ENCODE data around the gene LRRC38. TPM values are rescaled to one million over a fixed set of nuclear protein-coding genes. Genes with fewer than 3 reads are reported as not detected.
A peak's percentile ranks its signal among the peaks of the same experiment; 100 is the strongest.

Gene LRRC38
- total RNA-seq, 2 experiments from 2014 or later: not detected

DNA sequence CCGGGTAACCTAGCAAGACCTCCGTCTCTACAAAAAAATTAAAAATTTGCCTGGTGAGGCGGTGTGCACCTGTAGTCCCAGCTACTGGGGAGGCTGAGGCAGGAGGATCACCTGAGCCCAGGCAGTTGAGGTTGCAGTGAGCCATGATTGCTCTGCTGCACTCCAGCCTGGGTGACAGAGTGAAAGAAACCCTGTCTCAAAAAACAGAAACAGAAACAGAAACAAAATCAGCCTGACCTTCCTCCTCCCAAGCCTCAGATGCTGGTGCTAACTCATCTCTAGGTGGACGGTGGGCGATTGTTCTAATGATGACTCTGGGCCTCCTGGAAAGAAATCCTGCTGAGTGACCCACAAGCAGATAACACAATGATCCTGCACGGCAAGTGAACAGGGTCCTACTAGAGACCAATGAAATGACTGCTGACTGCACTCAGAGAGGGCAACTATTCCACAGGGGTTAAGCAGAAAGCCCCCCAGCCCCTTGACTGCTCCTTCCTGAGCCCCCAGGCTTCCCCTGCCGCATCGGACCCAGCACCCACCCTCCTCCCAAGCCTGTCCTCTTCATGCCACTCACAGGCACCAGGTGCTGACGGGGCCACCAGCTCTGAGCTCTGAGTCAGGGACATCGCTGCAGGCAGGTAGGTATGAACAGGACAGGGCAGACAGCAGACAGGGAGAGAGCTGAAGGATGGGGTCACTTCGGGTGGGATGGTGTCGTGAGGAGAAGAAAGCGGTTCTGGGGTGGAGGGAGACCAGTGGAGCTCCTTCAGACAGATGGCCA is 27.8 kb upstream of the LRRC38 start:
- Mint-ChIP-seq H3K27me3 (ENCODE audit: low read depth) (peaks cover 7% of the 10 kb centered on the region), H3K9me3 (no peaks in the 10 kb centered on the region), H3K4me1 (ENCODE audit: low read depth) (no peaks in the 10 kb centered on the region), H3K36me3 (ENCODE audit: low read depth) (no peaks in the 10 kb centered on the region), H3K4me3 (no peak overlapping the region), H3K27ac (no peak overlapping the region)
- CTCF ChIA-PET: no interaction called here
- intact Hi-C loops (cut with micrococcal nuclease): no loop called here
- no peak for DNase-seq

DNA sequence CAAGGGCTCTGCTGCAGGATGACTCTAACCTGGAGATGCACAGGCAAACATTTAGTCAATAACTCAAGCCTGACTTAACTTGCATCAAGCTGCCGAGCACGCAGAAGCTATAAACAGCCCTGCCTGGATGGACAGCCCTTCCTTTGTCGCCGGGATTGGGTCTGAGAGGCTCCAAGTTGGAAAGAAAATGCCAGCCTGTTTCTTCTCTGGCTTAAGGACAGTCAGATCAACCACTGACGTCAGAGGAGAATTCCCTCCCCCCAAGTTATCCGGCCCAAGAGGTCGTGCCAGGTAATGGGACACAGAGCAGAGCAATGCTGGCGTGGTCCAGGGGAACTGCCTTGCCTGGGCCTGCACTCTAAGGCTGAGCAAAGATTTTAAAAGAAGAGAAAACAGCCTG is 27.1 kb upstream of the LRRC38 start:
- intact Hi-C loops (cut with micrococcal nuclease): no loop called here
- Mint-ChIP-seq H3K27ac (no peak overlapping the region), H3K9me3 (no peaks in the 10 kb centered on the region), H3K36me3 (ENCODE audit: low read depth) (no peaks in the 10 kb centered on the region), H3K4me3 (no peak overlapping the region), H3K4me1 (ENCODE audit: low read depth) (no peaks in the 10 kb centered on the region), H3K27me3 (ENCODE audit: low read depth) (peaks cover 3% of the 10 kb centered on the region)
- CTCF ChIA-PET: no interaction called here
- no peak for DNase-seq

DNA sequence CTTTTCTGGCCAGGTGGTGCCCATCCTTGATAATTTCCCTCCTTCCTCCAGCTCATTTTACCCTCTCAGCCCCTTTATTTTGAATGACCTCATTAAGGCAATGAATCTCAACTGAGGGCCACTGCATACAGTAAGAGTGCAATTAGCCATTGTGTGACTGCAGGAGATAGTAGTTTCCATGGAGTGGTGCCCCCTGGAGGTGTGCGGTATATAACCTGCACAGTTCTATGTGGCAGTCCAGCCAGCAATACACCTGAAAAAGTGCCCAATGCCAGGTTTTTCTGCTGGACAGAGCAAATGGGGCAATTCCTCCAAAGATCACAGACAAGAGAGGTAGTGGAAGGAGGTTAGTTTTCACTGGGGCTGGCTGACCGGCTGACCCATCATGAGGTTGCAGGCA is 25.9 kb upstream of the LRRC38 start:
- H3K4me1 Mint-ChIP-seq (ENCODE audit: low read depth): no peaks in the 10 kb centered on the region
- no peak overlapping the region for H3K27ac Mint-ChIP-seq
- DNase-seq: no peak
- intact Hi-C loops (cut with micrococcal nuclease): no loop called here
- H3K4me3 Mint-ChIP-seq: no peak overlapping the region
- H3K9me3 Mint-ChIP-seq: no peaks in the 10 kb centered on the region
- no peaks in the 10 kb centered on the region for H3K36me3 Mint-ChIP-seq (ENCODE audit: low read depth)
- peaks cover 2% of the 10 kb centered on the region for H3K27me3 Mint-ChIP-seq (ENCODE audit: low read depth)
- CTCF ChIA-PET: no interaction called here

DNA sequence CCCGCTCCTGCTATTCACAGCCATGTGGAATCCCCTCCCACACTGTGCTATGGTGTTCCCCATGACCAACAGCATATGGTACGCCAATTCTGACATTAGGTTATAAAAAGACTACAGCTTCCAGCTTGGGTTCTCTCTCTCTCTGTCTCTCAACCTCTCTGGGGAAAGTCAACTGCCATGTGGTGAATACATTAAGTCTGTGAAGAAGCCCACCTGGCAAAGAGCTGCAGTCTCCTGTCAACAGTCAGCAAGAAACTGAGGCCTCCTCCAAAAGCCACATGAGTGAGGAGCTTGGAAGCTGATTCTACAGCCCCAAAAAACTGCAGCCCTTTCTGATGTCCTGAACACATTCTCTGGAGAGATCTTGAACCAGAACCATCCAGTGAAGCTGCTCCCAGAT is 25.0 kb upstream of the LRRC38 start:
- H3K9me3 Mint-ChIP-seq: no peaks in the 10 kb centered on the region
- intact Hi-C loops (cut with micrococcal nuclease): no loop called here
- CTCF ChIA-PET: interaction anchor here (0.6 kb wide), 1 partner anchor 164 kb away, joined by 3 read pairs; no protein-coding TSS in a partner anchor
- H3K4me3 Mint-ChIP-seq: no peak overlapping the region
- no peak for DNase-seq
- no peak overlapping the region for H3K27ac Mint-ChIP-seq
- H3K27me3 Mint-ChIP-seq (ENCODE audit: low read depth): peaks cover 2% of the 10 kb centered on the region
- H3K36me3 Mint-ChIP-seq (ENCODE audit: low read depth): no peaks in the 10 kb centered on the region
- no peaks in the 10 kb centered on the region for H3K4me1 Mint-ChIP-seq (ENCODE audit: low read depth)

DNA sequence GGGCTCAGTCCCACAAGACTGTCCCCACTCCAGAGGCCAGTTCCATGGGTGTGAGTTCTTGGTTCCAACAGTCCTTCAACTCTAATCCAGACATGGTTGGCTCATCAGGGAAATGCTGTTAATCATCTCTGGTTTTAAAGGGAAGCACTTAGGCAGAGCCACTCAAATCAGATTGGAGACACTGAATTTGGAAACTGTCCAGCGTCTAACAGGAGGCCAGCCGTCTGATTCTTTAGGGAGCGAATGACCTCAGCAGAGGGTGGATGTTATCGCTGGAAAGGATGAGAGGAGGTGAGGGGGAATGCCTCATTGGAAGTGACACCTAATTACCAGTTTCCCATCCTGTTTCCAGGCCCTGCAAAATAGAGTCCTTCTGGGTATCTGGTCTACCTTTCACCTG is 22.8 kb upstream of the LRRC38 start:
- intact Hi-C loops (cut with micrococcal nuclease): no loop called here
- H3K36me3 Mint-ChIP-seq (ENCODE audit: low read depth): no peaks in the 10 kb centered on the region

DNA sequence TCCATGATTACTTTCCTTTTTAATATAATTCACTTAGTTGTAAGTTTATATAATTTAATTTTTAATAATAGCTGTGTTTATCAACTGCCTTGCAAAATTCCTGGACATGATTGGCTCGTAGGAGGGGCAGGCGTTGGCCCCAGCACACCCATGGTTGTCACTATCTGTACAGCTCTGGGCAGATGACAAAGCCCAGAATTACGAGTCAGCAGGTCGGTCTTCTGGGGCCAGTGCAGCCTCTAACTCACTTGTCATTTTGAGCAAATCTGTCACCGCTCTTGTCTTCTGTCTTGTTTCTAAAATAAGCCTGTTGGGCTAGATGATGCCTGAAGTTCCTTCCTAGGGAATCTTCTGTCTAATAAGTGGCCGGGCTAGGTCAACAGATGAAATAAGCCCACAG is 21.4 kb upstream of the LRRC38 start:
- H3K27me3 Mint-ChIP-seq (ENCODE audit: low read depth): no peaks in the 10 kb centered on the region
- H3K4me3 Mint-ChIP-seq: no peak overlapping the region
- H3K4me1 Mint-ChIP-seq (ENCODE audit: low read depth): peaks cover 2% of the 10 kb centered on the region
- CTCF ChIA-PET: no interaction called here
- intact Hi-C loops (cut with micrococcal nuclease): no loop called here
- H3K27ac Mint-ChIP-seq: no peak overlapping the region
- no peaks in the 10 kb centered on the region for H3K9me3 Mint-ChIP-seq
- DNase-seq: no peak
- H3K36me3 Mint-ChIP-seq (ENCODE audit: low read depth): no peaks in the 10 kb centered on the region

More for the DNA sequence above, 22.8 kb upstream of the LRRC38 start:
- Mint-ChIP-seq H3K27me3 (ENCODE audit: low read depth) (no peaks in the 10 kb centered on the region), H3K4me3 (no peak overlapping the region), H3K4me1 (ENCODE audit: low read depth) (no peaks in the 10 kb centered on the region), H3K27ac (no peak overlapping the region), H3K9me3 (no peaks in the 10 kb centered on the region)
- no peak for DNase-seq
- CTCF ChIA-PET: no interaction called here

DNA sequence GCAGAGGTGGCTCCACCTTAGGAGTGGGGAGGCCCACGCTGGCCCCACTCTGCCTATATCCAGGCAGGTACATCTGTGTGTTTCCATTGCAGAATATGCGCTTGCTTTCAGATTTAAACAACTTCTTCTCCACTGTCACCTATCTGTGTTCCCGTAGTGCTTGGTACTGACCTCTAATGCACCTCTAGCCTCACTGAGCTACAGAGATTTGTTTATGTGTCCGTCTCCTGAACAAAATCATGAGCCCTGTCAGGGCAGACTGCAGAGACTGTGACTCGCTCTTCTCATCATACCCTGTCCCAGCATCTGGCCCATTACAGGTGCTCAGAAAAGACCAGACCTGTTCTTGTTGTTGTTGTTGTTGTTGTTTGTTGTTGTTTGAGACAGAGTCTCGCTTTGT is 14.5 kb upstream of the LRRC38 start:
- peaks cover 2% of the 10 kb centered on the region for H3K4me1 Mint-ChIP-seq (ENCODE audit: low read depth)
- H3K4me3 Mint-ChIP-seq: no peak overlapping the region
- H3K9me3 Mint-ChIP-seq: no peaks in the 10 kb centered on the region

DNA sequence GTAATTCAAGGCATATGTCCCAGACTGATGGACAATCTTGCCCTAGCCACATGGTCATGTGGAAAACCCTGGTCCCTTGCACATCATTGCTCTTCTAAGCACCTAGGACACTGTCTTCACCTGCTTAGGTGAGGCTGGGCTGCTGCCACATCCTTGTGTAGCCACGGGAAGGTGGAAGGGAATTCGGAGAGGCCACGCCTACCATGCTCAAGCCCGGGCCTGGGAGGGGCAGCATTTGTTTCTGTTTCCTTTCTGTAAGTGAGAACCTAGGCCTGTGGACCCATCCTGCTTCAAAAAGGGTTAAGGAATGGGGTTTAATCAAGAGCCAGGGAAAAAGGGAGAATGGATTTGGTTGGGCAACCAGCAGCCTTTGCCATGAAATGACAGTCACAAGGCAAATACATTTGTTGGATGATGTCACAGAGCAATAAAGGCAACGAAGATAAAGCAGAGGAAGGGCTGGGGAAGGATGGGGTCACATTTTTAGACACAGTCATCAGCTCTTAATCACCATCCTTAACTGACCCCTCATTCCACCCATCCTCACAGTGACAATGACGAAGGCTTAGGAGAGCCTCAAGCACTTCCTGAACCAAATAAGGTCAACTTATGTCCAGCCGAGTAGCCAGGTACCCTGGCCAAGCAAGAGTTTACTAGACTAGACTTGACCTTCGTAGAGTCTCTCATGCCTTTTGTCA is 10.1 kb upstream of the LRRC38 start:
- Mint-ChIP-seq H3K36me3 (ENCODE audit: low read depth) (no peaks in the 10 kb centered on the region), H3K9me3 (peaks cover 2% of the 10 kb centered on the region), H3K4me3 (no peak overlapping the region), H3K4me1 (ENCODE audit: low read depth) (no peaks in the 10 kb centered on the region), H3K27ac (no peak overlapping the region), H3K27me3 (ENCODE audit: low read depth) (peaks cover 6% of the 10 kb centered on the region)
- intact Hi-C loops (cut with micrococcal nuclease): no loop called here
- DNase-seq: no peak
- CTCF ChIA-PET: no interaction called here

More for the DNA sequence above, 14.5 kb upstream of the LRRC38 start:
- no peaks in the 10 kb centered on the region for H3K36me3 Mint-ChIP-seq (ENCODE audit: low read depth)
- intact Hi-C loops (cut with micrococcal nuclease): no loop called here
- peaks cover 2% of the 10 kb centered on the region for H3K27me3 Mint-ChIP-seq (ENCODE audit: low read depth)
- CTCF ChIA-PET: no interaction called here
- no peak for DNase-seq
- no peak overlapping the region for H3K27ac Mint-ChIP-seq

DNA sequence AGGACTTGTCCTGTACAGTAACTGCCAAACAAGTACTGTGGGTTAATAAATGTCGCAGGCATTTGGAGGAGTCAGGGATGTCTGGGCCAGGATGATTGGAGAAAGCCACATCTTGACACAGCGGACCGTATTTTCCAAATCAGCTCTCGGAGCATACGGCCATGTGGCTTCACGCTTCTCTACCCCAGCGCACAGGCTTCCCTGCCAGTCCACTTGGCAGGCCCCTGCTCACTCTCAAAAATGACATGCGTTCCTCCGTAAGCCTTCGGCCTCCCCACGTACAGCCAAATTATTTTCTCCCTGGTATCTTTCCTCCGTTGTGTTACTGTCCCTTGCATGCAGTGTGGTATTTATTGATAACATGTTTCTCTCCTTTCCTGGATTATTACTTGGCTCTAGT is 7.2 kb upstream of the LRRC38 start:
- H3K4me1 Mint-ChIP-seq (ENCODE audit: low read depth): no peaks in the 10 kb centered on the region
- H3K36me3 Mint-ChIP-seq (ENCODE audit: low read depth): no peaks in the 10 kb centered on the region
- H3K4me3 Mint-ChIP-seq: no peak overlapping the region
- CTCF ChIA-PET: no interaction called here
- H3K27ac Mint-ChIP-seq: no peak overlapping the region
- DNase-seq: no peak
- peaks cover 2% of the 10 kb centered on the region for H3K9me3 Mint-ChIP-seq
- H3K27me3 Mint-ChIP-seq (ENCODE audit: low read depth): peaks cover 16% of the 10 kb centered on the region
- intact Hi-C loops (cut with micrococcal nuclease): no loop called here

DNA sequence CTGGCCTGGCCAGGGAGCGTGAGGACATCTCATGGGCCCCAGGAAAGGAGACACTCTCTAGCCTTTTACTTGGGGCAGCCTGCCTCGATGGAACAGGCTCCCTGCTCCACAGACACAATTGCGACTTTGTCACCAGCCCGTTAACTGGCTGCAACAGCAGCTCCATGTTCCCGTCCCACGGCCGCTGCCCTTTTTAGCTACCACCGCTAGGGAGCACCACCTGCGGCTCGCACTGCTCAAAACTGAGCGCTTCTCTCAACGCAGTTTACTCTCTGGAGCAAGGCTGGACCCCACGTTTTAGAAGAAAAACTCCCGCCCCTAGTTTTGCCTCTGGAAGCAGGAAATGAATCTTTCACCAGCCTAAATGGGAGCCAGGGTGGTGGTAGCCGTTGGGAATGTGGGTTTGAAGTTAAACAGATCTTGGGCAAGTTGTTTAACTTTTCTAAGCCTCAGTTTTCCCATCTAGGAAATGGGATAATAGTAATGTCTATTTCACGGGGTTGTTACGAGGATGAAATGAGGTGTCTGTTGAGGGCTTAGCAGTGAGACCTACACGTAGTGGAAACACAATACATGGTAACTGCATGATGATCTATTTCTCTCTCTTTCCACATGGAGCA is 3.5 kb upstream of the LRRC38 start:
- H3K27ac Mint-ChIP-seq: no peak overlapping the region

DNA sequence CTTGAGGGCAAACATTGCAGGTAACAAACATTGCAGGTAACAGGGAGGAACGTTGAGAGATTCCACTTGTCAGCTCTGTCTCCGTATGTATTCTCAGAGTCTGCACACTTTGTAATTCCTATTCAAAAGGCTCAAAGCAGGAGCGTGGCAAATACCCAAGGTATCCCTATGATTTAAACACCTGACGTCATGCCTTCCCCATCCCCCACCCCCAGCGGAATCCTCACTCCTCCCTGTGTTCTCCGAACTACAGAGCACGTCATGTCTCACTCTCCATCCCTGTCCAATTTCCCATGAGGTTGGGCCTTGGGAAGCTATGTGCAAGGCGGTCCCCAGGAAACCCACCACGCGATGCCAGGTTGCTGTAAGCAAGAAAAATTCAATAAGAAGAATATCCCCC is 2.8 kb upstream of the LRRC38 start:
- intact Hi-C loops (cut with micrococcal nuclease): no loop called here
- H3K27ac Mint-ChIP-seq: no peak overlapping the region

More for the DNA sequence above, 3.5 kb upstream of the LRRC38 start:
- Mint-ChIP-seq H3K36me3 (ENCODE audit: low read depth) (no peaks in the 10 kb centered on the region), H3K27me3 (ENCODE audit: low read depth) (peaks cover 34% of the 10 kb centered on the region), H3K4me1 (ENCODE audit: low read depth) (no peaks in the 10 kb centered on the region), H3K4me3 (no peak overlapping the region), H3K9me3 (peaks cover 2% of the 10 kb centered on the region)
- intact Hi-C loops (cut with micrococcal nuclease): no loop called here
- CTCF ChIA-PET: interaction anchor here (0.6 kb wide), 1 partner anchor 451 kb away, joined by 3 read pairs; no protein-coding TSS in a partner anchor
- peak; percentile 29 for DNase-seq

DNA sequence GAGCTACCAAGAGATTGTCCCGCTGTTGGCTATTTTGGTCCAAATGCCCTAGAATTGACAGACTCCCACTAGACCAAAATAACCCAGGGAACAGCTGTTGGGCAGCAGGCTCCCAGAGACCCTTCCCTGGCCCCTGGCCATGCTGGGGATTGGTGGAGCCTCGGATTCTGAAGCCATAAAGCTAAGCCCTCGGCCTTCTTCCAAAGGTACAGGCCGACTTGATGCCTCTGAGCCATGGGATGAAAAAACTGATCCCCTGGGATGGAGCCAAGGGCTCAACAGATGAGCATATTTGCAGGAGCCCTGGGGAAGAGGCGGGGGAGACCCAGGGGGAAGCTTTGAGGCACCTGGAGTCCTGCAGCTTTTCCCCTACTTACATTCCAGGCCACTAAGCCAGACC is 1.0 kb upstream of the LRRC38 start:
- no peak for DNase-seq
- H3K27me3 Mint-ChIP-seq (ENCODE audit: low read depth): peaks cover 43% of the 10 kb centered on the region
- H3K4me3 Mint-ChIP-seq: no peak overlapping the region
- intact Hi-C loops (cut with micrococcal nuclease): no loop called here
- CTCF ChIA-PET: interaction anchor here (0.5 kb wide), 1 partner anchor 111 kb away, joined by 3 read pairs; no protein-coding TSS in a partner anchor
- H3K27ac Mint-ChIP-seq: no peak overlapping the region
- H3K36me3 Mint-ChIP-seq (ENCODE audit: low read depth): no peaks in the 10 kb centered on the region
- H3K9me3 Mint-ChIP-seq: peaks cover 2% of the 10 kb centered on the region
- no peaks in the 10 kb centered on the region for H3K4me1 Mint-ChIP-seq (ENCODE audit: low read depth)

More for the DNA sequence above, 2.8 kb upstream of the LRRC38 start:
- Mint-ChIP-seq H3K4me1 (ENCODE audit: low read depth) (no peaks in the 10 kb centered on the region), H3K27me3 (ENCODE audit: low read depth) (peaks cover 37% of the 10 kb centered on the region), H3K4me3 (no peak overlapping the region), H3K9me3 (peaks cover 2% of the 10 kb centered on the region), H3K36me3 (ENCODE audit: low read depth) (no peaks in the 10 kb centered on the region)
- DNase-seq: no peak
- CTCF ChIA-PET: interaction anchor here (0.6 kb wide), 1 partner anchor 452 kb away, joined by 3 read pairs; no protein-coding TSS in a partner anchor

Measured in activated naive CD4-positive, alpha-beta T cell treated with anti-CD3 and anti-CD28 coated beads for 36 hours (primary cell).